Loucy (cell line): ENCODE measurements around the gene PALLD.

Experiments used
- H2AFZ ChIP-seq: fragments of 200-600 bp; sonication (generic); 2 replicates; pipeline ENCODE4 v1.6.0; 2016; ENCODE audit warnings: antibody characterized with exemption, mild to moderate bottlenecking, low read length, moderate library complexity
- H3F3A ChIP-seq: fragments of 200-600 bp; 2 replicates; pipeline ENCODE4 v1.6.0; 2016; ENCODE audit warnings: antibody characterized with exemption, low read depth, mild to moderate bottlenecking
- H3K27me3 ChIP-seq: fragments of 200-600 bp; sonication (generic); 2 replicates; pipeline ENCODE4 v1.6.1; 2014; ENCODE audit warnings: low read length, mild to moderate bottlenecking; ENCODE audit not compliant: insufficient read depth, poor library complexity, severe bottlenecking
- H3K36me3 ChIP-seq: fragments of 200-600 bp; sonication (generic); 2 replicates; pipeline ENCODE4 v1.6.1; 2016; ENCODE audit warnings: low read length; ENCODE audit not compliant: insufficient read depth
- H3K4me1 ChIP-seq: fragments of 200-600 bp; sonication (generic); 2 replicates; pipeline ENCODE4 v1.5.1; 2014; ENCODE audit warnings: low read length, mild to moderate bottlenecking; ENCODE audit not compliant: insufficient read depth, poor library complexity, severe bottlenecking
- H3K4me2 ChIP-seq: fragments of 200-600 bp; sonication (generic); 2 replicates; pipeline ENCODE4 v1.6.0; 2014; ENCODE audit warnings: antibody characterized with exemption, low read length, low read depth, mild to moderate bottlenecking; ENCODE audit not compliant: poor library complexity, severe bottlenecking
- H3K4me3 ChIP-seq: fragments of 200-600 bp; sonication (generic); 2 replicates; pipeline ENCODE4 v1.5.1; 2014; ENCODE audit warnings: low read length, mild to moderate bottlenecking, mixed read lengths; ENCODE audit not compliant: poor library complexity, severe bottlenecking
- H3K79me2 ChIP-seq: fragments of 200-600 bp; sonication (generic); 2 replicates; pipeline ENCODE4 v1.6.1; 2014; ENCODE audit warnings: low read length; ENCODE audit not compliant: insufficient read depth
- H3K9ac ChIP-seq: fragments of 200-600 bp; sonication (generic); 2 replicates; pipeline ENCODE4 v1.6.0; 2014; ENCODE audit warnings: mild to moderate bottlenecking, low read depth, low read length, moderate library complexity; ENCODE audit not compliant: poor library complexity, severe bottlenecking
- H3K9me2 ChIP-seq: fragments of 200-600 bp; sonication (generic); replicated peaks from 2 replicates; pipeline ENCODE4 v1.6.1; 2016; ENCODE audit warnings: low read depth, low read length, mixed read lengths
- H3K9me3 ChIP-seq: fragments of 200-600 bp; sonication (generic); 2 replicates; pipeline ENCODE4 v1.6.1; 2014; ENCODE audit warnings: mild to moderate bottlenecking, antibody characterized with exemption, low read length, low read depth; ENCODE audit not compliant: insufficient read depth
- H4K20me1 ChIP-seq: fragments of 200-600 bp; sonication (generic); 2 replicates; pipeline ENCODE4 v1.6.0; 2014; ENCODE audit warnings: antibody characterized with exemption, low read length, mild to moderate bottlenecking; ENCODE audit not compliant: insufficient read depth, poor library complexity, severe bottlenecking
- EZH2phosphoT487 ChIP-seq: fragments of 200-600 bp; IDR thresholded peaks from 2 replicates; pipeline ENCODE4 v1.6.1; 2018; ENCODE audit warnings: antibody characterized with exemption, mild to moderate bottlenecking, moderate library complexity, borderline replicate concordance
- TF ChIP-seq, protein P1 (sequence below): fragments of 200-600 bp; sonication (generic); conservative IDR thresholded peaks from 2 replicates; pipeline ENCODE4 v1.5.1; 2014; ENCODE audit warnings: mild to moderate bottlenecking, antibody characterized with exemption, low read length

Gene PALLD

GRCh38 chr4:168841000-168841671 is 344.3 kb downstream of the PALLD start:
- peak overlapping the region; percentile 47 for H3K4me2 ChIP-seq
- H2AFZ ChIP-seq: no peak overlapping the region
- peaks cover 24% of the 10 kb centered on the region for H3K4me1 ChIP-seq
- no peak overlapping the region for H3K9ac ChIP-seq
- H3K27me3 ChIP-seq: no peaks in the 10 kb centered on the region
- H4K20me1 ChIP-seq: no peaks in the 10 kb centered on the region
- H3K36me3 ChIP-seq: no peaks in the 10 kb centered on the region
- no peaks in the 10 kb centered on the region for H3K9me2 ChIP-seq
- TF ChIP-seq EZH2phosphoT487: no peak
- TF ChIP-seq, protein P1, sequence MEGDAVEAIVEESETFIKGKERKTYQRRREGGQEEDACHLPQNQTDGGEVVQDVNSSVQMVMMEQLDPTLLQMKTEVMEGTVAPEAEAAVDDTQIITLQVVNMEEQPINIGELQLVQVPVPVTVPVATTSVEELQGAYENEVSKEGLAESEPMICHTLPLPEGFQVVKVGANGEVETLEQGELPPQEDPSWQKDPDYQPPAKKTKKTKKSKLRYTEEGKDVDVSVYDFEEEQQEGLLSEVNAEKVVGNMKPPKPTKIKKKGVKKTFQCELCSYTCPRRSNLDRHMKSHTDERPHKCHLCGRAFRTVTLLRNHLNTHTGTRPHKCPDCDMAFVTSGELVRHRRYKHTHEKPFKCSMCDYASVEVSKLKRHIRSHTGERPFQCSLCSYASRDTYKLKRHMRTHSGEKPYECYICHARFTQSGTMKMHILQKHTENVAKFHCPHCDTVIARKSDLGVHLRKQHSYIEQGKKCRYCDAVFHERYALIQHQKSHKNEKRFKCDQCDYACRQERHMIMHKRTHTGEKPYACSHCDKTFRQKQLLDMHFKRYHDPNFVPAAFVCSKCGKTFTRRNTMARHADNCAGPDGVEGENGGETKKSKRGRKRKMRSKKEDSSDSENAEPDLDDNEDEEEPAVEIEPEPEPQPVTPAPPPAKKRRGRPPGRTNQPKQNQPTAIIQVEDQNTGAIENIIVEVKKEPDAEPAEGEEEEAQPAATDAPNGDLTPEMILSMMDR: no peak
- peaks cover 61% of the 10 kb centered on the region for H3K79me2 ChIP-seq
- peak overlapping the region; percentile 22 for H3K4me3 ChIP-seq
- no peaks in the 10 kb centered on the region for H3K9me3 ChIP-seq
- no peaks in the 10 kb centered on the region; the same call in 1 of the 2 replicates for H3F3A ChIP-seq

GRCh38 chr4:168841672-168842019 is 344.8 kb downstream of the PALLD start:
- H3K27me3 ChIP-seq: no peaks in the 10 kb centered on the region
- no peaks in the 10 kb centered on the region for H3K9me2 ChIP-seq
- peak overlapping the region; percentile 22 for H3K4me3 ChIP-seq
- no peaks in the 10 kb centered on the region for H4K20me1 ChIP-seq
- H3K4me2 ChIP-seq: peak overlapping the region; percentile 47
- no peaks in the 10 kb centered on the region for H3K36me3 ChIP-seq
- peaks cover 19% of the 10 kb centered on the region for H3K4me1 ChIP-seq
- TF ChIP-seq, protein P1: no peak
- TF ChIP-seq EZH2phosphoT487: no peak
- H3F3A ChIP-seq: no peaks in the 10 kb centered on the region; the same call in 1 of the 2 replicates
- H3K79me2 ChIP-seq: peaks cover 58% of the 10 kb centered on the region
- H2AFZ ChIP-seq: no peak overlapping the region
- H3K9me3 ChIP-seq: no peaks in the 10 kb centered on the region
- no peak overlapping the region for H3K9ac ChIP-seq

- Histone ChIP-seq H3K4me1 (peaks cover 15% of the 10 kb centered on the region), H3K9me3 (no peaks in the 10 kb centered on the region), H3K9ac (no peak overlapping the region), H3F3A (no peaks in the 10 kb centered on the region; the same call in 1 of the 2 replicates), H3K27me3 (no peaks in the 10 kb centered on the region), H3K9me2 (no peaks in the 10 kb centered on the region), H3K79me2 (peaks cover 54% of the 10 kb centered on the region), H4K20me1 (no peaks in the 10 kb centered on the region), H3K4me3 (no peak overlapping the region), H3K4me2 (no peak overlapping the region), H3K36me3 (no peaks in the 10 kb centered on the region), H2AFZ (no peak overlapping the region)
- TF ChIP-seq, protein P1: no peak
- TF ChIP-seq EZH2phosphoT487: no peak
Observed at GRCh38 chr4:168842186-168842585, 345.3 kb downstream of the PALLD start.
